MM.1S (cell line): ENCODE measurements around the gene PUM1.

ENCODE experiments used
- CTCF ChIP-seq: fragments of 300-600 bp; sonication (generic); IDR thresholded peaks from 2 replicates; pipeline ENCODE4 v1.5.1; 2016; ENCODE audit warnings: antibody characterized with exemption, low read length, mixed read lengths
- EZH2 ChIP-seq: fragments of 300-600 bp; sonication (generic); optimal IDR thresholded peaks from 2 replicates; pipeline ENCODE3; 2017; ENCODE audit warnings: low read depth, mild to moderate bottlenecking, antibody characterized with exemption, low read length, mixed read lengths
- EZH2phosphoT487 ChIP-seq: fragments of 300-600 bp; sonication (generic); IDR thresholded peaks from 2 replicates; pipeline ENCODE4 v1.6.1; 2018; ENCODE audit warnings: antibody characterized with exemption, low read length

GRCh38 chr1:31004231-31004621 lies 61.3 kb downstream of the PUM1 start:
- no peak for TF ChIP-seq CTCF
- TF ChIP-seq EZH2 = no peak
- no peak for TF ChIP-seq EZH2phosphoT487
